Neutrophil (primary cell): ENCODE results near the gene CDC6.
"Not testable (repeated sequence)": the region's sequence is repeated elsewhere in the genome, so short reads cannot be mapped to it uniquely, and the experiment has no call there.

ENCODE experiments used
- H3K27ac ChIP-seq: fragments of 200-600 bp; sonication (generic); 2 replicates; pipeline ENCODE4 v1.5.1; 2016; ENCODE audit warnings: mild to moderate bottlenecking, moderate library complexity
- H3K27me3 ChIP-seq: fragments of 200-600 bp; sonication (generic); 2 replicates; pipeline ENCODE4 v1.6.0; 2016; ENCODE audit warnings: mild to moderate bottlenecking
- H3K36me3 ChIP-seq: fragments of 200-600 bp; sonication (generic); 2 replicates; pipeline ENCODE4 v1.5.1; 2017
- H3K4me1 ChIP-seq, 2 experiments: fragments of 200-600 bp in 1 of 2; sonication (generic) in 1 of 2; 1 replicate in 1 of 2; 2 replicates in 1 of 2; pipeline versions ENCODE4 v1.5.1 to v1.6.1; 2013 to 2016; ENCODE audit warnings: low read depth in 1 of 2, low read length in 1 of 2, mild to moderate bottlenecking in 1 of 2, moderate library complexity in 1 of 2; ENCODE audit not compliant: control insufficient read depth in 1 of 2, insufficient read depth in 1 of 2
- H3K4me3 ChIP-seq, 2 experiments: fragments of 200-600 bp in 1 of 2; sonication (generic) in 1 of 2; 1 replicate in 1 of 2; 2 replicates in 1 of 2; pipeline ENCODE4 v1.5.1; 2013 to 2016; ENCODE audit warnings: low read depth in 1 of 2, low read length in 1 of 2, mild to moderate bottlenecking in 1 of 2, moderate library complexity in 1 of 2
- H3K9me3 ChIP-seq: fragments of 200-600 bp; sonication (generic); 2 replicates; pipeline ENCODE4 v1.5.1; 2016
- CTCF ChIP-seq: fragments of 200-600 bp; sonication (generic); IDR thresholded peaks from 2 replicates; pipeline ENCODE4 v1.5.1; 2016; ENCODE audit warnings: antibody characterized with exemption

The CDC6 gene

GRCh38 chr17:40295488-40296436 is 8.1 kb downstream of the CDC6 start:
- no peak overlapping the region for H3K4me3 ChIP-seq
- no peaks in the 10 kb centered on the region for H3K27me3 ChIP-seq
- H3K27ac ChIP-seq: no peak overlapping the region
- H3K4me1 ChIP-seq: no peaks in the 10 kb centered on the region
- H3K36me3 ChIP-seq: peaks cover 29% of the 10 kb centered on the region
- no peak for TF ChIP-seq CTCF
- H3K9me3 ChIP-seq: no peaks in the 10 kb centered on the region

- Histone ChIP-seq H3K36me3 (peaks cover 29% of the 10 kb centered on the region), H3K27ac (no peak overlapping the region), H3K4me1 (no peaks in the 10 kb centered on the region)
Observed at GRCh38 chr17:40297511-40297910, 9.8 kb downstream of the CDC6 start.

GRCh38 chr17:40298726-40299125 is 11.0 kb downstream of the CDC6 start:
- H3K36me3 ChIP-seq: peaks cover 24% of the 10 kb centered on the region
- H3K4me1 ChIP-seq: peaks cover 8% of the 10 kb centered on the region in 2 experiments
- H3K9me3 ChIP-seq: no peaks in the 10 kb centered on the region
- TF ChIP-seq CTCF: no peak
- no peaks in the 10 kb centered on the region for H3K27me3 ChIP-seq
- no peak overlapping the region for H3K4me3 ChIP-seq
- H3K27ac ChIP-seq: no peak overlapping the region

More at GRCh38 chr17:40297511-40297910, 9.8 kb downstream of the CDC6 start:
- no peaks in the 10 kb centered on the region for H3K9me3 ChIP-seq
- TF ChIP-seq CTCF: no peak
- H3K4me3 ChIP-seq: no peak overlapping the region
- H3K27me3 ChIP-seq: no peaks in the 10 kb centered on the region

GRCh38 chr17:40299159-40299757 is 11.6 kb downstream of the CDC6 start:
- H3K4me3 ChIP-seq, H3K27ac ChIP-seq, H3K9me3 ChIP-seq, H3K27me3 ChIP-seq: not testable (repeated sequence)
- peaks cover 20% of the 10 kb centered on the region for H3K36me3 ChIP-seq
- peaks cover 9 to 10% of the 10 kb centered on the region in 2 experiments for H3K4me1 ChIP-seq

GRCh38 chr17:40301315-40301714 is 13.6 kb downstream of the CDC6 start:
- no peaks in the 10 kb centered on the region for H3K27me3 ChIP-seq
- H3K27ac ChIP-seq: no peak overlapping the region
- H3K4me1 ChIP-seq: peaks cover 9 to 10% of the 10 kb centered on the region in 2 experiments
- no peak overlapping the region for H3K4me3 ChIP-seq
- H3K9me3 ChIP-seq: no peaks in the 10 kb centered on the region
- peaks cover 15% of the 10 kb centered on the region for H3K36me3 ChIP-seq
- TF ChIP-seq CTCF: no peak
